Left hindlimb (tissue), 1 donor: Measurements from ENCODE around the gene IL16.

Source experiments
- DNase-seq: peaks from one replicate; pipeline ENCODE4 v3.0.0-alpha.2; 2018

Gene IL16

DNA sequence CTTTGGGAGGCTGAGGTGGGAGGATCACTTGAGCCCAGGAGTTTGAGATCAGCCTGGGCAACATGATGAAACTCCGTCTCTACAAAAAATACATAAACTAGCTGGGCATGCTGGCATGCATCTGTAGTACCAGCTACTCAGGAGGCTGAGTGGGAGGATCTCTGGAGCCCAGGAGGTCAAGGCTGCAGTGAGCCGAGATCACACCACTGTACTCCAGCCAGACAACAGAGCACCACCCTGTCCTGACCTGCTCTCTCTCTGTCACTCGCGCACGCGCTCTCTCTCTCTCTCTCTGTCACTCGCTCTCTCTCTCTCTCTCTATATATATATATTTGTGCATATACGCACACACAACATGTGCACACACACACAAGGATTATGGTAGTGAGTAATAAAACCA, 61.8 kb downstream of the IL16 start:
- no peak for DNase-seq

- no peak for DNase-seq
These were observed 63.1 kb downstream of the IL16 start for GRCh38 chr15:81259760-81260298.

GRCh38 chr15:81261172-81261811, 64.6 kb downstream of the IL16 start:
- no peak for DNase-seq

DNA sequence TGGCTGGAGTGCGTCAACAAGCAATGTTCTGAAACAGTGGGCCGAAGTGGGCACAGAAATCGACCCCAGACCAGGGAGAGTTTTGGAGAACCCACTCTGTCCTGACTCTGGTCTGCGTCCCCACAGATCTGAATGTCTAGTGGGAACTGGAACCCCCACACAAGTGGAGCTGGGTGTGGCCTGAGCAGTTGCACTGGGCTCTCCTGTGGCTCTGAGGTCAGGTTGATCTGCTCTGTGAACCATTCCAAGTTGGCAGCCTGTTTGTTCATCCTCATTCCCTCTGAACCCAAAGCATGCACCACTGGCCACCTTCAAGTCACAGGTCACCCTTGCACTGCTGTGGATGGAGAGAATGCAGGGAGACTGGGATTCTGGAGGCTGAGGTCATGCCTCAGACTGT, 66.8 kb downstream of the IL16 start:
- DNase-seq: no peak

- no peak for DNase-seq
These were observed 67.6 kb downstream of the IL16 start for GRCh38 chr15:81264072-81264857.

DNA sequence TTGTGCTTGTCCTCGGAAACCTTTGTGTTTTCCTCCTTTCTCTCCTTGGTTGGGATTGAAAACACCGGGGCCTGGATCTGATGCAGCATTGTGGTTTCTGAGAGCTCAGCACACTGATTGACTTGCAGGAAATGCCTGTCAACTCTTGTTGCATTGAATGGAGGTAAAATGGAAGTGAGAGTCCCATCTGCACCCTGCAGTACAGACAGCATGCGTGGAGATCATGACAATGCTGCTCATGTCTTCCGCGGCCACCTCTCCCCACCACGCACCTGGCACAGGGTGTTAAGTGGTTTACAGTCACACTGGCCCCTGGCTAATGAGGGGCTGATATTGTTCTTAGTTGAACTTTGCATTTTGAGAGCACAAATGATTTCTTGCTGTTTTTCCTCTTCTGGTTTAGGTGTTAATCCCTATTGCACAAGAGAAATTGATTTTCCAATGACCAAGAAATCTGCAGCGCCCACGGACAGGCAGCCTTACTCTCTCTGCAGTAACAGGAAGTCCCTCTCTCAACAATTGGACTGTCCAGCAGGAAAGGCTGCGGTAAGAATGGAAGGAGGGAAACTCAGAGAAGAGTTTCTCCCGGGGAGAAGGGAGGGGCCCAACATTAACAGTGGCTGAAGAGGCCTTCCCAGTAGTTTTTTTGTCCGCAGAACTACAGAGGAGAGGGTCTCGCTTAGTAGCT, 68.7 kb downstream of the IL16 start:
- DNase-seq: no peak

- DNase-seq: peak; percentile 87
These were observed 69.5 kb downstream of the IL16 start for GRCh38 chr15:81265944-81266775.

- no peak for DNase-seq
These were observed 71.7 kb downstream of the IL16 start for GRCh38 chr15:81268340-81268739.

DNA sequence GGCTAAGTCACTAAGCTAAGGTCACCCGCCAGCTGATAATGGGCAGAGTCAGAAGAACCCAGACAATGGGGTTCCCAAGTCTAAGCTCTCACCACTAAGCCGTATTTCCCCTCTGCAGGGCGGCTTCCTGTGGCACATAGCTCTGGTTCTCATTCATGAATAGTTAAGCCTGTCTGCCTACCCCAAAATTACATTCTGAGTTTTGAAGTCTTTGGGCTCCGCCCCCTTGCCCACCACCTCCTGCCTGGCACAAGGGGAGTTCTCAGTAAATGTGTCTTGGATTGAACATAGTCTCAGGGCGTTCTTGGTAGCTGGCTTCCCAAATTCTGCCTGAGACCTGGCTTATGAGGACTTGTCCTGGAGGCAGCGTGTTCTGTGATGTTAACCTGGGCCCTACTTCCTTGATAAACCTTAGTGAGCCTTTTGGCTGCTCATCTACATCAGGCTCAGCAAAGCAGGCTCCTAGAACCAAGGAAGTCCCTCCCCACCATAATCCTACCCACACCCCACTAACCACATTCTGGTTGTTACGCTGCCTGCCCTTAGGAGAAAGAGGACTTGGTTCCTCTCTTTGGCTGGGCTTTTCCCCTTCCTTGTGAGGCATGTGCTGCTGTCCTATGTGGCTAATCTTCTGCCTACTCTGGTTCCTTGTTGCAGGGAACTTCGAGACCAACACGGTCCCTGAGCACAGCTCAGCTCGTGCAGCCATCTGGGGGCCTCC, 72.4 kb downstream of the IL16 start:
- DNase-seq: no peak

DNA sequence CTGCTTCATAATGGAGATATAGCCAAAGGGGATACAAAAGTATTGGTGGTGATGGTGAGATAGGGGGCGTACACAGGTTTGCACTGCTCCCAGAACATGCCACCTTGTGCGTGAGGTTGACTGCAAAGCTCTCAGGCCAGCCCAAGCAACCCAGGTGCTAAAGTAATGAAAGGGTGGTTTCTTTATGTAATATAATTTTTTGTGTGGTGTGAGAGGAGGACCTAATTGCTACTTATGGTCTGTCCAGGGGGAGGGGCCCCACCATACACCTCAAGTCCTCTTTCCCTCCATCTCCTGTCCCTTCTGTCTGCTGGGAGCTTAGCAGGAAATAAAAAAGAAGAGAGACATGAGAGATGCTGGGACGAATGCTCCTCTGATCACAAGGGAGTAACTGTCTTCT, 73.5 kb downstream of the IL16 start:
- DNase-seq: no peak

DNA sequence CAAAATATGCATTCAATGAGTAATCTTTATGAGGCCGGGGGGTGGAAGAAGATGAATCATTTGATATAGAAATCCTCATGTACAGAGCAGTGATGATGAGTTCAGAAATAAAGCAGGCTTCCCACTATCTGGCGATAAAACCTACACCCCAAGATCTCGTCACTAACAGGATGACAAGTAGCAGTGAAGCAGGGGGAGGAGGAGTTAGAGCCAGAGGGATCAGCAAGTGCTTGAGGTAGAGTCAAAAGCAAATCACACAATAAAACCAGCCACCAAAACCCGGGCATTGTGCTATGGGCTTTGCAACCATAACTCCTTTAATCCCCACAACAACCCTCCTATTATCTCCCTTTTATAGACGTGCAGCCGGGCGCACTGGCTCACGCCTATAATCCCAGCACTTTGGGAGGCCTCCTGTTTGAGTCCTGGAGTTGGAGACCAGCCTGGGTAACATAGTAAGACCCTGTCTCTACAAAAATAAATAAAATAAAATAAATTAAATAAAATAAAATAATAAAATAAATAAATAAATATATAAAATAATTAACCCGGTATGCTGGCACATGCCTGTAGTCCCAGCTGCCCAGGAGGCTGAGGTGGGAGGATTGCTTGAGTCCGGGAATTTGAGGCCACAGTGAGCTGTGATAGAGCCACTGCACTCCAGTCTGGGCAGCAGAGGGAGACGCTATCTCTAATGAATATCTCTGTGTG, 74.3 kb downstream of the IL16 start:
- no peak for DNase-seq

DNA sequence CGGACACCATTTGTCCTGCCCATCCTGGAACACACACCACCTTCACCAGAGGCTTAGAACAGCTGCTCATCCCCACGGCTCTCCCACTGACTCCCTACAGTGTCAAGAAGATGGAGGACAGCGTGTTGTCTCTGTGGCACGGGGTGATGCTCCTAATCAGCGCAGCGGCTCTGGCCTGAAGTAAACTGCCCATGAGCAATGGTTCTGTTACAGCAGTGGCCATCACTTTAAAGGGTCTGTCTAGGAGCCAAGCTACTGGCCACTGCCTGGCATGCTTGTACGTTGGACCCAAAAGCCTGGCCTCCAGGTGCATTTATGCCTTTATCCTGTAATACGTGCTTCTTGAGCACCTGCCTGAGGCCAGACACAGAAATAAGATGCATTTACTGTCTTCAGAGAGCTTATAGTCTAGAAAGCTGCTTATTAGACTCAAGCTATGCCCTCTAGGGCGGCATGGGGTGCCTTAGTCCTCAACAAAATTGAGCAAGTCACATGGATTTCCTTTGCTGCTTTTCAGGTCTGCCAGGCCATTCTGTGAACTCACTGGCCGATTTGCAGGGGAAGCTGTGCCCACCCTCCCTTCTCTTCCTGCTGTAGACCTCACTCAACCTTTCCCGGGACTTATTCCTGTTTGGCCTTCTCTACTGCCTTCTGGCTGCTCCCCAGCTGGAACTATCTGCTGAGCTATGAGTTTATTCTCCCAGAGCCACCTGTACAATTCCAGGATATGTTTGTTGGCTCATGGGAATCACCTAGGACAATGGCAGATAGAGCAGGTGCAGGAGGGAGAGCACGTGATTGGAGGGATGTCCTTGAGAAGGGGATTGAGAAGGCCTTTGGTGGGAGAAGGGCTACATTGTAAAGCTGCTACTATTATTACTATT, 75.3 kb downstream of the IL16 start:
- no peak for DNase-seq

DNA sequence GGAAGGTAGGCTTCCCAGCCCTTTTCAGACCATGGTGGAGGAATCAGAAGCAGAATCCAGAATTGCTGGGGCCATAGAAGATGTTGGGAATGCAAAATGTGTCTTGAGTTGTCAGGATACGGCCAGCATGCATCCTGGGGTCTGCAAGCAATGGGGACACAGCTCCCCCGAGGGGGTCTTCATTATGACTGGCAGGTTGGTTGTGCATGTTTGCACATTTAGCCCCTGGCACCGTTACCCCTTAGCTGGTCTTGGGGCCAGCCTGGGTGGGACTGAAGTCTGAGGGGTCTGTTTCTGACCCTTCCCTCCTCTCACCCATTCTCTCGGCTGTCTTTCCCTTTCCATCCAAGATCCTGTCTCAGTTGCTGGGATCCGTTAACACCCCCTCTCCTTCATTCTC, 76.5 kb downstream of the IL16 start:
- DNase-seq: no peak

GRCh38 chr15:81273855-81274254, 77.2 kb downstream of the IL16 start:
- no peak for DNase-seq

- no peak for DNase-seq
These were observed 77.6 kb downstream of the IL16 start for GRCh38 chr15:81274255-81274654.

- peak; percentile 83 for DNase-seq
These were observed 78.4 kb downstream of the IL16 start for GRCh38 chr15:81274931-81275707.

- DNase-seq: no peak
These were observed 79.2 kb downstream of the IL16 start for GRCh38 chr15:81275711-81276392.

- no peak for DNase-seq
These were observed 80.3 kb downstream of the IL16 start for GRCh38 chr15:81276967-81277366.

- no peak for DNase-seq
These were observed 81.2 kb downstream of the IL16 start for GRCh38 chr15:81277851-81278250.
